ENCODE data around the gene OR52I1. TPM values are rescaled to one million over a fixed set of nuclear protein-coding genes. Genes with fewer than 3 reads are reported as not detected.

OR52I1 gene
- total RNA-seq, 2 donors from 2014 or later, result not detected

DNA sequence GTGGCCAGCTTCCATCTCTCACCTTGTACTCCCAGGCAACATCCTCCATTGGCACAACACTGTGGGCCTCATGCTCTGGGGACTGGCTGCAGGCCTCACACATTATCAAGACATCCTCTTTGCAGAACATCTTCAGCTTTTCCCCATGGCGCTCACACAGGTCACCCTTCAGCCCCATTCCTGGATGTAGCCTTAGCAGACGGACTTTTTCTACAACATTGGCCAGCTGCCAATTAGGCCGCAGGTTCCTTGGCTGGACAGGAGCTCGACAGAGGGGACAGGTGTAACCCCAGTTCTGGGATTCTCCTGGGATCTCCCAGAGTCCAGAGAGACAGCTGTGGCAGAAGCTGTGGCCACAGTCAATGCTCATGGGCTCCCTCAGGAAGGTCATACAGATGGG lies 11.2 kb downstream of the OR52I1 start:
- ATAC-seq (ENCODE audit: insufficient number of reproducible peaks, low FRiP score, low read depth) (no peak), DNase-seq (ENCODE audit: low spot score) (no peak)
- TF ChIP-seq, protein P1, sequence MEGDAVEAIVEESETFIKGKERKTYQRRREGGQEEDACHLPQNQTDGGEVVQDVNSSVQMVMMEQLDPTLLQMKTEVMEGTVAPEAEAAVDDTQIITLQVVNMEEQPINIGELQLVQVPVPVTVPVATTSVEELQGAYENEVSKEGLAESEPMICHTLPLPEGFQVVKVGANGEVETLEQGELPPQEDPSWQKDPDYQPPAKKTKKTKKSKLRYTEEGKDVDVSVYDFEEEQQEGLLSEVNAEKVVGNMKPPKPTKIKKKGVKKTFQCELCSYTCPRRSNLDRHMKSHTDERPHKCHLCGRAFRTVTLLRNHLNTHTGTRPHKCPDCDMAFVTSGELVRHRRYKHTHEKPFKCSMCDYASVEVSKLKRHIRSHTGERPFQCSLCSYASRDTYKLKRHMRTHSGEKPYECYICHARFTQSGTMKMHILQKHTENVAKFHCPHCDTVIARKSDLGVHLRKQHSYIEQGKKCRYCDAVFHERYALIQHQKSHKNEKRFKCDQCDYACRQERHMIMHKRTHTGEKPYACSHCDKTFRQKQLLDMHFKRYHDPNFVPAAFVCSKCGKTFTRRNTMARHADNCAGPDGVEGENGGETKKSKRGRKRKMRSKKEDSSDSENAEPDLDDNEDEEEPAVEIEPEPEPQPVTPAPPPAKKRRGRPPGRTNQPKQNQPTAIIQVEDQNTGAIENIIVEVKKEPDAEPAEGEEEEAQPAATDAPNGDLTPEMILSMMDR (IDR thresholded peaks at IDR 0.05), result no peak
- H3K27ac ChIP-seq, result no peak overlapping the region
- no peaks in the 10 kb centered on the region for H3K27me3 ChIP-seq (replicated peaks; ENCODE audit: insufficient read depth)
- H3K9me3 ChIP-seq, result no peaks in the 10 kb centered on the region
- peaks cover 3 to 27% of the 10 kb centered on the region in 2 donors for H3K4me1 ChIP-seq (ENCODE audit: control insufficient read depth in 1 of 2, low read depth in 2 of 2)
- H3K36me3 ChIP-seq, result peaks cover 9% of the 10 kb centered on the region
- H3K4me3 ChIP-seq, result no peak overlapping the region

DNA sequence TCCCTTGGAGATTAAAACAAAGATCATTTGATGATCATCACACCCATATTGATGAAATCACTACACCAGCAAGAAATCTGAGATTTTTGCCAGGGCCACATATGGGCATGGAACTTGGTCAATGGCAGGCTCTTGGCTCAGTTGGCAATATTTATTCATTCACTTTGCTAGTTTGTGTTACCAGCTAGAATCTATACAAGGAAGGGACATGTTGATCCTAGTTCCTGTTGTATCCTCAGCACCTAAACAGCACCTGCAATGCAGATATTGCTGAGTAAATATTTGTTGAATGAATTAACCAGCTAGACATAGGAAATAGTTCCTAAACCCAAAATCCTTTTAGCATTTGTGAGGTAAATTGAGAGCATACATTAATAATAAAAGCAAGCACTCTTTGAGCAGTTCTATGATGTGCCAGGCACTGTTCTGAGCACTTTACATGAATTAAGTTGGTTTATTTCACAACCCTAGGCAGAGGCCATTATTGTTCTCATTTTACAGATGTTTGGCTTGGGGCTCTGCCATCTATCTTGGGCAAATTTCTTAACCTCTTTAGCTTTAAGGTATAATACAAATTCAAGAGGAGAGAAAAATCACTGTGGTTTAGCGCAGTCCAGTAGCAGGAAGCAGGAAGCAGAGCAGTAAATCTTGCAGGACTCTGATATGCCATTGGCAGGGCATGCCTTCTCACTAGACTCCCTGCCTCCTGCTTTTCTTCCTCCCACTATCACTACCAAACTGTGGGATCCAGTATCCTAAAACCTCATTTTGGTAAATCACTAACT lies 12.6 kb downstream of the OR52I1 start:
- ATAC-seq (ENCODE audit: insufficient number of reproducible peaks, low FRiP score, low read depth) (no peak), DNase-seq (ENCODE audit: low spot score) (no peak)
- no peak overlapping the region for H3K27ac ChIP-seq
- H3K4me3 ChIP-seq, result peak overlapping the region; percentile 83
- no peaks in the 10 kb centered on the region for H3K9me3 ChIP-seq
- peaks cover 5 to 29% of the 10 kb centered on the region in 2 donors for H3K4me1 ChIP-seq (ENCODE audit: control insufficient read depth in 1 of 2, low read depth in 2 of 2)
- peaks cover 4% of the 10 kb centered on the region for H3K36me3 ChIP-seq
- TF ChIP-seq, protein P1 (IDR thresholded peaks at IDR 0.05), result no peak
- H3K27me3 ChIP-seq (replicated peaks; ENCODE audit: insufficient read depth), result no peaks in the 10 kb centered on the region

DNA sequence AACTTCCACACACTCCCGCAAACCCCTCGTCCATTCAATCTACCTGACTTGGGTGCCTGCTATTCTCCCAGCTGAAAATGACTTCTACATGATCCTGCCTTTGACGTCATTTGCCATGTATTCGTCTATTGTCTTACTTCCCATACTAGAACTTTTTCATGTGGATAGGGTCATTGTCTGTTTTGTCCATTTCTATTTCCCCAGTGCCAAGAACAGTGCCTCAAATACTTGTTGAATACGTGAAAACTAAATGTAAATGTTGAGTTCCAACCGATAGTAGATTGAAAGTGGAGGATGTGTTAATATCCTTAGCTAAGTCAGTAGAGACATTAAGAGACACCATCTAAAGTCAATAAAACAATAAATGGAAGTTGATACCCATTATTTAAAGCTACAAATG lies 13.3 kb downstream of the OR52I1 start:
- peak overlapping the region; percentile 83 for H3K4me3 ChIP-seq
- no peaks in the 10 kb centered on the region for H3K27me3 ChIP-seq (replicated peaks; ENCODE audit: insufficient read depth)
- no peak for DNase-seq (ENCODE audit: low spot score)
- H3K4me1 ChIP-seq (ENCODE audit: control insufficient read depth in 1 of 2, low read depth in 2 of 2), result peaks cover 5 to 29% of the 10 kb centered on the region in 2 donors
- TF ChIP-seq, protein P1 (IDR thresholded peaks at IDR 0.05), result no peak
- H3K36me3 ChIP-seq, result no peaks in the 10 kb centered on the region
- no peak for ATAC-seq (ENCODE audit: insufficient number of reproducible peaks, low FRiP score, low read depth)
- no peaks in the 10 kb centered on the region for H3K9me3 ChIP-seq
- peak overlapping the region; percentile 88 to 89 for H3K27ac ChIP-seq

DNA sequence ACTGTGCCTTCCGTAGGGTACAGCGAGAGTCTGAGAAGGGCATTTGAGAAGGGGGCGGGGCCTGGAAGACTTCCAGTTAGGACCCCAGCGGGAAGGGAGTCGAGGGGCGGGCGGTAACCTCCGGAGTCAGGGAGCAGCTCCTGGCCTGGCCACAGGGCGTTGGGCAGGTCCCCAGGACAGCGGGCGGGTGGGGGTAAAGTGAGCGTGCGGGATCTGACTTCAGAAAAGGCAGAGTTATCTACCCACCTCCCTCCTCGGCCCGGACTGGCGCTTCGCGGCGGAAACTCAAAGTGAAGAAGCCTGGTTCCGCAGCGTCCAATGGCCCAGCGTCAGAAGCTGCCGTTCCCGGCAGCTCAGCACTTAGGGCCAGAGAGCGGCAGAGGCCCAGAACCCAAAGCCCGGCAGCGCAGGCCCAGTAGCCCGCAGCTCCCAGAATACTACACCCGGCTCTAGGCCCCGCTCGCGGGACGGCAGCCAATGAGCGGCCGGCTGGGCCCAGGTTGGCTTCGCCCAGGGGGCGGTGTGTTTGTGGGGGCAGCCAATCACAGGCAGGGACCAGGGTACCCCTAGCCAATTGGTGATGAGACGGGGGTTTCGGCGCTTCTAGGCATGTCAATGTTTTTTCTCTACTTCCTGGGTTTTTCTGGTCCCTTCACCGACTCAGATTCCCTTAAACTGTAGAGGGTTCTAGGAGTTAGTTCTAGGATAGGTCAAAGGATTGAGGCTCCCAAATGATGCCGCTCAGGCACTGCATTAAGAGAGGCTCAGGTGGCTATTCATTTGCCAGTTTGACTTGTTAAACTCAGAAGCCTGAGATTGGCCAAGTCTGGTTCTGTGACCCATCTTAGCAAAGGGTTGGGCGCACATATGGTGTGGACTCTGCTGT lies 14.2 kb downstream of the OR52I1 start, which contains the start of gene TRIM68:
TRIM68 (minus strand) TSS at position 451 of the 886 bp plus-strand sequence. CDS start 2,727 bp downstream, outside the sequence.
- no peaks in the 10 kb centered on the region for H3K27me3 ChIP-seq (replicated peaks; ENCODE audit: insufficient read depth)
- TF ChIP-seq, protein P1 (IDR thresholded peaks at IDR 0.05), result no peak
- H3K4me3 ChIP-seq, result peak within 1 kb of the TSS; percentile 83
- peaks cover 5 to 29% of the 10 kb centered on the region in 2 donors for H3K4me1 ChIP-seq (ENCODE audit: control insufficient read depth in 1 of 2, low read depth in 2 of 2)
- DNase-seq (ENCODE audit: low spot score) (peak; percentile 83), ATAC-seq (ENCODE audit: insufficient number of reproducible peaks, low FRiP score, low read depth) (peak; percentile 90)
- H3K27ac ChIP-seq, result peak within 1 kb of the TSS; percentile 88 to 89
- no peaks in the 10 kb centered on the region for H3K9me3 ChIP-seq
- H3K36me3 ChIP-seq, result no peaks in the 10 kb centered on the region
